Left forelimb (tissue), 1 donor: ENCODE measurements around the gene LCT.

ENCODE experiments used
- DNase-seq: peaks from one replicate; pipeline ENCODE4 v3.0.0-alpha.2; 2018; ENCODE audit warnings: low spot score

The LCT gene

GRCh38 chr2:135742325-135742757 lies 94.6 kb downstream of the LCT start:
- DNase-seq: peak; percentile 80

- DNase-seq: peak; percentile 96
Measured at GRCh38 chr2:135741395-135742324, 95.3 kb downstream of the LCT start, which contains the start of gene UBXN4. TSS of gene UBXN4 (plus strand) at chr2:135741855. CDS start at chr2:135741930, 75 bp downstream.

- DNase-seq: no peak
Measured at GRCh38 chr2:135741043-135741394, 96.0 kb downstream of the LCT start.

GRCh38 chr2:135740206-135740605 lies 96.8 kb downstream of the LCT start:
- DNase-seq: no peak
